Cardiac fibroblast (primary cell): ENCODE results near the gene KLRK1.
"Not testable (repeated sequence)": the region's sequence is repeated elsewhere in the genome, so short reads cannot be mapped to it uniquely, and the experiment has no call there.

ENCODE experiments used
- DNase-seq, 2 donors: peaks; one replicate each; pipeline versions ENCODE4 v3.0.0 to v3.0.0-alpha.2; 2010; ENCODE audit warnings: low read depth in 2 of 2
- H3K4me3 ChIP-seq, 2 donors: replicated peaks in 1 of 2; 1 replicate in 1 of 2; 2 replicates in 1 of 2; pipeline ENCODE4 v1.5.1; 2011; ENCODE audit warnings: low read depth in 2 of 2, low read length in 2 of 2, mild to moderate bottlenecking in 2 of 2, moderate library complexity in 1 of 2
- TF ChIP-seq, protein P1 (sequence below): IDR thresholded peaks from one replicate; pipeline ENCODE4 v1.5.1; 2011; ENCODE audit warnings: low read depth, mild to moderate bottlenecking, low read length, inconsistent platforms

KLRK1 gene

DNA sequence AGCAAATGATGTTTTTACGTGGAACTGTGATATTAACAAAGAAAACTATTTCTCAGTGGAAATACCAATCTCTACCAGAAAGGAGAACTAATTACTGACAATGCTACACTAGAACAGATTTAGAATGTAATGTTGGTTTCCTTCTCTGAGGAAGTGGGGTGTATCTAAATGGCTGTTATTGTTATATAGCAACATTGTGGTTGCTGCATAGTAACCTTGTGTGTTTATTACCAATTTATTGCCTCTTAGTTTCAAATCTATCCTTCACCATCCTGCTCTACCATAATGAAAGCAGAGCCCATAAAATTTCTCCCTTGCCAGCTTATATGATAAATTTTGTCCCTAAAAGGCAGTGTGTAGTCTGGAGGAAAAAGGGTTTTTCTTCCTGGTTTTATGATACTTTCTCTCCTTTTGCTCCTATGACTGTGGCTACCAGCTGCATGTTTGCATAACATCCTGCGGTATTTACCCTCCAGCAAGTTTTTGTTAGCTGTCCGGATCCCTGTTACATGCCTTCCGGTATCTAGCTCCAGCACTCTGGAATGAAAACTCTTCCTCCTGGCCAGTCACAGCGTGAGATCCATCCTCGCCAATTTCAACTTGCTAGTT lies 5.7 kb upstream of the KLRK1 start:
- TF ChIP-seq, protein P1, sequence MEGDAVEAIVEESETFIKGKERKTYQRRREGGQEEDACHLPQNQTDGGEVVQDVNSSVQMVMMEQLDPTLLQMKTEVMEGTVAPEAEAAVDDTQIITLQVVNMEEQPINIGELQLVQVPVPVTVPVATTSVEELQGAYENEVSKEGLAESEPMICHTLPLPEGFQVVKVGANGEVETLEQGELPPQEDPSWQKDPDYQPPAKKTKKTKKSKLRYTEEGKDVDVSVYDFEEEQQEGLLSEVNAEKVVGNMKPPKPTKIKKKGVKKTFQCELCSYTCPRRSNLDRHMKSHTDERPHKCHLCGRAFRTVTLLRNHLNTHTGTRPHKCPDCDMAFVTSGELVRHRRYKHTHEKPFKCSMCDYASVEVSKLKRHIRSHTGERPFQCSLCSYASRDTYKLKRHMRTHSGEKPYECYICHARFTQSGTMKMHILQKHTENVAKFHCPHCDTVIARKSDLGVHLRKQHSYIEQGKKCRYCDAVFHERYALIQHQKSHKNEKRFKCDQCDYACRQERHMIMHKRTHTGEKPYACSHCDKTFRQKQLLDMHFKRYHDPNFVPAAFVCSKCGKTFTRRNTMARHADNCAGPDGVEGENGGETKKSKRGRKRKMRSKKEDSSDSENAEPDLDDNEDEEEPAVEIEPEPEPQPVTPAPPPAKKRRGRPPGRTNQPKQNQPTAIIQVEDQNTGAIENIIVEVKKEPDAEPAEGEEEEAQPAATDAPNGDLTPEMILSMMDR: no peak
- no peak overlapping the region for H3K4me3 ChIP-seq
- DNase-seq: peak; percentile 78

DNA sequence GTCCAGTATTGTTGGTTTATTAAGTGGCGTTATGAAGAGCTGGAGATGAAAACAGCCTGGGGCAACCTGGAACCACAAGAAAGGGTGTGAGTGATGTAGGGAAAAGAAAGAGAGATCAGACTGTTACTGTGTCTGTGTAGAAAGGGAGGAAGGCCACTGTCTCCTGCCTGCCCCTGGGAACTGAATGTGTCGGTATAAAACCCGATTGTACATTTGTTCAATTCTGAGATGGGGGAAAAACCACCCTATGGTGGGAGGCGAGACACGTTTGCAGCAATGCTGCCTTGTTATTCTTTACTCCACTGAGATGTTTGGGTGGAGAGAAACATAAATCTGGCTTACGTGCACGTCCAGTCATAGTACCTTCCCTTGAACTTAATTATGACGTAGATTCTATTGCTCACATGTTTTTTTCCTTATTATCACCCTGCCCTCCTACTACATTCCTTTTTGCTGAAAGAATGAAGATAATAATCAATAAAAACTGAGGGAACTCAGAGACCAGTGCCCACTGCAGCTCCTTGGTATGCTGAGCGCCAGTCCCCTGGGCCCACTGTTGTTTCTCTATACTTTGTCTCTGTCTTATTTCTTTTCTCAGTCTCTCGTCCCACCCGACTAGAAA lies 4.8 kb upstream of the KLRK1 start:
- not testable (repeated sequence) for DNase-seq, H3K4me3 ChIP-seq

DNA sequence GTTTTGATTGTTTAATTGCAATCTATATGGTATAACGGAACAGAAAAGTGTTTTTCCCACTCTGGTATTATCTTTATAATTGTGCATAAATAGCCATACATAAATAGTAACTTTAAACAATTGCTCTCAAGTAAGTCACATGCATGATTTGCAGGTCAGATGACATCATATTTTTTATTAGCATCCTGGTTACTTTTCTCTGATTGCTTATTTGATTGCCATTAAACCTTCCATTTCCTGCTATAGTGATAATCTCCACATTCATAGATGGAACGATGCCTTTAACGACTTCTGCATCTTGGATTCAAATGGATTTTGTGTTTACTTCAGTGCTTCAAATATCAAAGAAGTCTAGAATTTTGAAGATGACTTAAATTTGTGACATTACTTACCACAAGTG lies 3.5 kb upstream of the KLRK1 start:
- H3K4me3 ChIP-seq: no peak overlapping the region
- no peak for DNase-seq
- TF ChIP-seq, protein P1: no peak

DNA sequence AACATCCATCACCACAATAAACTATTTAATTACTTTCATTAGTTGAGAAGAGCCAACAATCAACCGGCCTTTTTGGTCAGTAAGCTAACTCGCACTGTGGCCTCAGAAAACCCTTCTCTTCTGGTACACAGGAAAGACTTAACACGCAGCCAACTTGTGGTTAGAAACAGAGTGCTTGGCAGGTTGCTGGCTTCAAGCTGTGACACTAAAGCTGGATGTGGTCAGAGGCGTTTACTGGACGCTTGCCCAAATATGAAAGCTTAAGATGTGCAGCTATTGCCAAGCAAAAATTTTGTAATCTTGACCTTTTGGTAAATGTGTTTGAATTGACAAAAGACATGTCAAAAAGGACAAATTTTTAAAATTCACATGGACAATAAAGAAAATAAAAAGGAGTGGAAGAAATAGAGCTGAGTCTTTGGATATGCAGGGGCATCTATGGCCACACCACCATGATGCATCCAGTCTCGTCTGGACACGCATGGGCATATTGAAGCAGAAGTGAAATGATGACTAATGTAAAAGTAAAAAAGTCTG lies 2.6 kb upstream of the KLRK1 start:
- H3K4me3 ChIP-seq: no peak overlapping the region
- TF ChIP-seq, protein P1: no peak
- DNase-seq: peak; percentile 97 to 98

DNA sequence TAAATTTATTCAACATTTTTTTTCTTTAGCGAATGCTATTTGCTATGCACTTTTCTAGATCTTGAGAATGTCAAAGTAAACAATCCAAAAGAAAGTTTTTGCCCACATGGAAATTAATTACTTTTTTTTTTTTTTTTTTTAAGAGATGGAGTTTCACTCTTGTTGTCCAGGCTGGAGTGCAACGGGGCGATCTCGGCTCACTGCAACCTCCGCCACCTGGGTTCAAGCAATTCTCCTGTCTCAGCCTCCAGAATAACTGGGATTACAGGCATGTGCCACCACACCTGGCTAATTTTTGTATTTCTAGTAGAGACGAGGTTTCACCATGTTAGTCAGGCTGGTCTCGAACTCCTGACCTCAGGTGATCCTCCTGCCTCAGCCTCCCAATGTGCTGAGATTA lies 1.1 kb upstream of the KLRK1 start:
- not testable (repeated sequence) for DNase-seq, H3K4me3 ChIP-seq

DNA sequence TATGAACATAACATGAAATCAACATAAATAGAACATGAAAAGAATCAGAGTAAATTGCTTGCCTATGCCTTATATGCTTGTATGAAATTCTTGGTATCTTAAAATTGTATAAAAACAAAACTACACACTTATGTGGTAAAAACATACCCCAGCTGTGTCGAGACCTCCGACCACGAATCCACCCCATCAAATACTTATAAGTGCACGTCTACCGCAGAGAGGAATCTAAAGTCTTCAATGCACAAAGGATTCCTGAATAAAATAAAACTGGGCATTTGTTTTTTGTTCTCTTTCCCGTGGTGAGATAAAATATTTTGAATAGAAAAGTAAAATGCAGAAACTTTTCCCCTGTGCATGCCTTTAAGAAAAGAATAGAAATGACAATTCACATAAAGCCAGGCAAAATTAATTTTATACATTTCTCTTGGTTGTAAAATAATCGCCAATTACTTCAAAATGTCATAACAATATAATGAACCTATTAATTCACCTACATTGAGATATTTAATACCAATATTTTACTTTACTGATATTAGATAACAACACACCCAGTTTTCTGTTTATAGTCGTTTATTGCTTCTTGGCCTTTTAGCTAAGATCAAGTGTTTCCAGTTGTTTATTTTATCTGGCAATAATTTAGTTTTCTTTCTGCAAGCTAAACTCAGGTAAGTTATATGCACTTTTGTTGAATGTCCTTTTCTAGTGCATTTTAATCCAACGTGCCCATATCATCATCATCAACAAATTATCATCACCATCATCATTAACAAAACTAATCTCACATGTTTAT lies 1.0 kb downstream of the KLRK1 start:
- no peak overlapping the region for H3K4me3 ChIP-seq
- no peak for DNase-seq
- TF ChIP-seq, protein P1: no peak

DNA sequence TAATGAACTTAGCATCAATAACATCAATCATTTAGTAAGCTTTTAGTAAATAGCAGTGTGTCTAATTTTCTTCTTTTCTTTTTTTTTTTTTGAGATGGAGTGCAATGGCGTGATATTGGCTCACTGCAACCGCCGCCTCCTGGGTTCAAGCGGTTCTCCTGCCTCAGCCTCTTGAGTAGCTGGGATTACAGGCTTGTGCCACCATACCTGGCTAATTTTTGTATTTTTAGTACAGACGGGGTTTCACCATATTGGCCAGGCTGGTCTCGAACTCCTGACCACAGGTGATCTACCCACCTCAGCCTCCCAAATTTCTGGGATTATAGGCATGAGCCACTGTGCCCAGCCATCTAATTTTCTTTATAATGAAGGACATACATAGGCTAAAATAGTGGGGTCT lies 2.3 kb downstream of the KLRK1 start:
- H3K4me3 ChIP-seq, DNase-seq: not testable (repeated sequence)

DNA sequence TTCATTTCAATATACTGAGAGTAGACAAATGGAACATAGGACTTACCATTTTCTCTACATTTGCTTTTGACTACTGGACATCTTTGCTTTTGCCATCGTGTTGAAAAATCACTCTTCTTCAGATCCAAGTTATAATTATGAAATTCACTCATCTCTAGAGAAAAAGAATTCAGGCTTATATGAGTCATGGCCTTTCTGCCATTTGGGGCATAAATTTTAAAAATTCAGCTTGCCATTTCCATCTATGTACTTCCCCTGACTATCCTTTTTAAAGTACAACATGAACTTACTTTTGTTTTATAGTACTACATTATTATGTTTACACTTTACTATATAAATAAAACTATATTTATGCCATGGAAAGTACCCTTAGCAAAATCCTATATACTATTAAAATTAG lies 3.0 kb downstream of the KLRK1 start:
- TF ChIP-seq, protein P1: no peak
- H3K4me3 ChIP-seq: no peak overlapping the region
- peak in 1 of 2 donors; percentile 26 for DNase-seq
